DOHH2 (cell line): Measurements from ENCODE around the gene LYPD6B.

Experiments used
- H3F3A ChIP-seq: fragments of 200-600 bp; sonication (generic), shearing (Covaris generic); 2 replicates; pipeline ENCODE4 v1.6.0; 2016; ENCODE audit warnings: antibody characterized with exemption, mild to moderate bottlenecking; ENCODE audit not compliant: control insufficient read depth, insufficient read depth
- H3K27ac ChIP-seq: fragments of 200-600 bp; sonication (generic); 2 replicates; pipeline ENCODE4 v1.5.1; 2014; ENCODE audit warnings: low read depth, mild to moderate bottlenecking, low read length, moderate library complexity
- H3K27me3 ChIP-seq: fragments of 200-600 bp; sonication (generic); 2 replicates; pipeline ENCODE4 v1.6.1; 2014; ENCODE audit warnings: mild to moderate bottlenecking, low read length, mixed read lengths; ENCODE audit not compliant: control insufficient read depth
- H3K36me3 ChIP-seq: fragments of 200-600 bp; sonication (generic); 2 replicates; pipeline ENCODE4 v1.6.1; 2014; ENCODE audit warnings: mild to moderate bottlenecking, low read length, moderate library complexity, mixed read lengths; ENCODE audit not compliant: control insufficient read depth
- H3K4me1 ChIP-seq: fragments of 200-600 bp; sonication (generic); 2 replicates; pipeline ENCODE4 v1.6.1; 2014; ENCODE audit warnings: mild to moderate bottlenecking, low read length, mixed read lengths; ENCODE audit not compliant: control insufficient read depth
- H3K4me2 ChIP-seq: fragments of 200-600 bp; sonication (generic); 2 replicates; pipeline ENCODE4 v1.6.0; 2014; ENCODE audit warnings: mild to moderate bottlenecking, low read length, moderate library complexity
- H3K4me3 ChIP-seq: fragments of 200-600 bp; sonication (generic); 2 replicates; pipeline ENCODE4 v1.5.1; 2014; ENCODE audit warnings: mild to moderate bottlenecking, low read length, mixed read lengths
- H3K79me2 ChIP-seq: fragments of 200-600 bp; sonication (generic); 2 replicates; pipeline ENCODE4 v1.6.1; 2014; ENCODE audit warnings: mild to moderate bottlenecking, low read length, mixed read lengths; ENCODE audit not compliant: control insufficient read depth
- H3K9me2 ChIP-seq: fragments of 200-600 bp; sonication (generic); replicated peaks from 2 replicates; pipeline ENCODE4 v1.6.1; 2014; ENCODE audit warnings: mild to moderate bottlenecking, low read length, mixed read lengths; ENCODE audit not compliant: control insufficient read depth
- H3K9me3 ChIP-seq: fragments of 200-600 bp; sonication (generic); 2 replicates; pipeline ENCODE4 v1.6.1; 2014; ENCODE audit warnings: antibody characterized with exemption, low read length, mixed read lengths; ENCODE audit not compliant: control insufficient read depth, insufficient read depth
- H4K20me1 ChIP-seq: fragments of 200-600 bp; sonication (generic); 2 replicates; pipeline ENCODE4 v1.6.0; 2014; ENCODE audit warnings: low read depth, mild to moderate bottlenecking, antibody characterized with exemption, low read length, moderate library complexity; ENCODE audit not compliant: control insufficient read depth, insufficient read depth
- CTCF ChIP-seq: fragments of 200-600 bp; sonication (generic); IDR thresholded peaks from one replicate; pipeline ENCODE4 v1.5.1; 2014; ENCODE audit warnings: antibody characterized with exemption, mild to moderate bottlenecking, low read depth, low read length; ENCODE audit not compliant: poor library complexity, severe bottlenecking
- EZH2phosphoT487 ChIP-seq: fragments of 200-600 bp; sonication (generic); IDR thresholded peaks from 2 replicates; pipeline ENCODE4 v1.6.1; 2017; ENCODE audit warnings: borderline replicate concordance, mild to moderate bottlenecking, antibody characterized with exemption, low read length, moderate library complexity, mixed read lengths

LYPD6B gene

DNA sequence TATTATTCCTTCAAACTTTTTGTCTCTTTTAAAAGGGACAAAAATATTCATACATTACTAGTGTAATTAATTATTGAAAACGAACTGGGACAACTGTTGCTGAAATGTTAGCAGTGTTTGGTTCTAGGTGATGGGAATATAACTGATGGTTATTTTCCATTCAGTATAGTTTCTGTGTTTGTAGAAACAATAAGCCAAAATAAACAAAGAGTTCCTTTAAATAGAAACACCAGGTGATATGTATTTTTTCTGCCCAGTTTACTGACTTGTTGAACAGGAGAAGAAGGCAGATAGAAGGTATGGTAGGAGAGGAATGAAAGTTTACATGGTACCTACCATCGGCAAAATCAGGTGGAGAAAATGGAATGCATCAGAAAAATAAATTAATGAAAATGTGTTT is 74.2 kb downstream of the LYPD6B start:
- TF ChIP-seq CTCF = no peak
- TF ChIP-seq EZH2phosphoT487 = no peak
- Histone ChIP-seq H3K27me3 (no peaks in the 10 kb centered on the region), H3K9me2 (no peaks in the 10 kb centered on the region), H3F3A (no peaks in the 10 kb centered on the region), H3K27ac (no peak overlapping the region), H3K4me3 (no peak overlapping the region), H3K36me3 (no peaks in the 10 kb centered on the region), H4K20me1 (no peaks in the 10 kb centered on the region), H3K4me2 (no peak overlapping the region), H3K9me3 (0 out of 2 replicates have a peak, but pooled peaks cover under 1% of the 10 kb centered on the region), H3K4me1 (no peaks in the 10 kb centered on the region), H3K79me2 (peaks cover 7% of the 10 kb centered on the region)

GRCh38 chr2:149115781-149116180 is 77.3 kb downstream of the LYPD6B start:
- Histone ChIP-seq H3K79me2 (peaks cover 10% of the 10 kb centered on the region), H3K36me3 (no peaks in the 10 kb centered on the region), H3F3A (no peaks in the 10 kb centered on the region), H4K20me1 (no peaks in the 10 kb centered on the region), H3K4me2 (no peak overlapping the region), H3K4me3 (no peak overlapping the region), H3K27ac (no peak overlapping the region), H3K9me3 (no peaks in the 10 kb centered on the region), H3K9me2 (no peaks in the 10 kb centered on the region), H3K4me1 (no peaks in the 10 kb centered on the region), H3K27me3 (no peaks in the 10 kb centered on the region)
- TF ChIP-seq CTCF (no peak), EZH2phosphoT487 (no peak)

- Histone ChIP-seq H3K4me1 (no peaks in the 10 kb centered on the region), H3K9me2 (no peaks in the 10 kb centered on the region), H3K4me2 (no peak overlapping the region), H3K9me3 (no peaks in the 10 kb centered on the region), H3K27me3 (no peaks in the 10 kb centered on the region), H3K79me2 (peaks cover 6% of the 10 kb centered on the region), H3F3A (no peaks in the 10 kb centered on the region), H4K20me1 (no peaks in the 10 kb centered on the region), H3K4me3 (no peak overlapping the region), H3K27ac (no peak overlapping the region), H3K36me3 (0 out of 2 replicates have a peak, but pooled peaks cover 3% of the 10 kb centered on the region)
- TF ChIP-seq EZH2phosphoT487 (no peak), CTCF (no peak)
Observed at GRCh38 chr2:149119368-149119767, 80.9 kb downstream of the LYPD6B start.

GRCh38 chr2:149122516-149122915 is 84.0 kb downstream of the LYPD6B start:
- H4K20me1 ChIP-seq = no peaks in the 10 kb centered on the region
- H3K27ac ChIP-seq = no peak overlapping the region

More at GRCh38 chr2:149122516-149122915, 84.0 kb downstream of the LYPD6B start:
- H3F3A ChIP-seq = no peaks in the 10 kb centered on the region
- no peaks in the 10 kb centered on the region for H3K9me2 ChIP-seq
- no peaks in the 10 kb centered on the region for H3K27me3 ChIP-seq
- H3K4me3 ChIP-seq = no peak overlapping the region
- H3K36me3 ChIP-seq = 0 out of 2 replicates have a peak, but pooled peaks cover 3% of the 10 kb centered on the region
- H3K9me3 ChIP-seq = no peaks in the 10 kb centered on the region
- H3K79me2 ChIP-seq = peaks cover 6% of the 10 kb centered on the region; the same call in 1 of the 2 replicates
- H3K4me1 ChIP-seq = peaks cover 4% of the 10 kb centered on the region
- TF ChIP-seq EZH2phosphoT487 (no peak), CTCF (no peak)
- H3K4me2 ChIP-seq = no peak overlapping the region
